Dermis lymphatic vessel endothelial cell (primary cell): ENCODE measurements around the gene MMAB. TPM values are rescaled to one million over a fixed set of nuclear protein-coding genes. Genes with fewer than 3 reads are reported as not detected.

ENCODE experiments used
- total RNA-seq: library from RNA; depleted of rRNA; stranded (reverse); fragments of >200 nt; gene quantifications from 2 replicates; pipeline ENCODE4 v1.2.1, GENCODE V29; 2014

MMAB gene
- total RNA-seq, result 10.4 and 11.1 TPM in 2 replicates

GRCh38 chr12:109573029-109573913 lies at the start of gene MMAB, which contains the start of gene MVK:
Gene MMAB, minus strand, starts transcription at chr12:109573504. Its CDS starts 24 bp downstream, at chr12:109573480.
Gene MVK, plus strand, starts transcription at chr12:109573794. Its CDS starts 1,029 bp downstream, at chr12:109574823.

Other genes with a start within 250 kb of the MMAB start
- not detected in 2 replicates for gene MYO1H, start 225.6 kb downstream of the MMAB start, total RNA-seq
- 70.0 and 99.9 TPM in 2 replicates for gene KCTD10, start 96.2 kb downstream of the MMAB start, total RNA-seq
- 27.6 and 30.8 TPM in 2 replicates for gene UBE3B, start 95.9 kb downstream of the MMAB start, total RNA-seq
- gene MVK, start 290 bp upstream of the MMAB start, total RNA-seq, result 6.1 and 7.6 TPM in 2 replicates
- gene FAM222A, start 140.3 kb upstream of the MMAB start, total RNA-seq, result 0.17 and 0.22 TPM in 2 replicates